Heart right ventricle (tissue), 16 donors: ENCODE measurements around the gene RAET1L. TPM values are rescaled to one million over a fixed set of nuclear protein-coding genes. Genes with fewer than 3 reads are reported as not detected.

ENCODE experiments used
- ATAC-seq, 8 donors: fragments of 200-7000 bp; cut with Tn5 transposase; one replicate each; pipeline ENCODE4 v1.9.1; 2020; ENCODE audit warnings: mild to moderate bottlenecking in 8 of 8, moderate library complexity in 8 of 8, moderate number of reproducible peaks in 1 of 8
- DNase-seq, 2 donors: peaks; one replicate each; pipeline ENCODE4 v3.0.0-alpha.2; 2020
- H3K27ac ChIP-seq, 10 donors: fragments of 200-600 bp; sonication (generic) in 2 of 10; one replicate each; pipeline versions ENCODE4 v1.5.0 to v1.8.0; 2020 to 2022; ENCODE audit warnings: mild to moderate bottlenecking in 3 of 10
- H3K27me3 ChIP-seq, 7 donors: fragments of 200-600 bp; one replicate each; pipeline ENCODE4 v1.8.0; 2021 to 2022; ENCODE audit warnings: mild to moderate bottlenecking in 2 of 7
- H3K36me3 ChIP-seq, 9 donors: fragments of 200-600 bp; sonication (generic) in 1 of 9; one replicate each; pipeline versions ENCODE4 v1.5.0 to v1.8.0; 2020 to 2022; ENCODE audit warnings: mild to moderate bottlenecking in 2 of 9
- H3K4me1 ChIP-seq, 9 donors: fragments of 200-600 bp; sonication (generic) in 1 of 9; one replicate each; pipeline versions ENCODE4 v1.5.0 to v1.8.0; 2020 to 2022; ENCODE audit warnings: mild to moderate bottlenecking in 4 of 9
- H3K4me3 ChIP-seq, 10 donors: fragments of 200-600 bp; sonication (generic) in 2 of 10; one replicate each; pipeline versions ENCODE4 v1.5.0 to v1.8.0; 2020 to 2022; ENCODE audit warnings: mild to moderate bottlenecking in 7 of 10, moderate library complexity in 2 of 10
- H3K9me3 ChIP-seq, 11 donors: fragments of 200-600 bp in 10 of 11; sonication (generic) in 2 of 11; one replicate each; pipeline versions ENCODE4 v1.5.0 to v1.8.0; 2013 to 2022; ENCODE audit warnings: mild to moderate bottlenecking in 2 of 11, control low read depth in 1 of 11, moderate library complexity in 1 of 11
- CTCF ChIP-seq, 9 donors: fragments of 200-600 bp; sonication (generic) in 2 of 9; IDR thresholded peaks; one replicate each; pipeline versions ENCODE4 v1.5.0 to v1.8.0; 2021 to 2022; ENCODE audit warnings: antibody characterized with exemption in 9 of 9, mild to moderate bottlenecking in 5 of 9, moderate library complexity in 1 of 9
- WGBS, 2 donors: extraction: QIAGEN DNeasy Blood & Tissue Kit; methylation state at CpG; one replicate each; pipeline ENCODE4 v1.1.7; 2013; ENCODE audit warnings: inconsistent platforms in 1 of 2; 5-methylcytosine and 5-hydroxymethylcytosine counted together
- intact Hi-C, 10 donors: fragments of 100-400 bp; cut with DNase I; formaldehyde crosslinking; loops; one replicate each; pipeline versions ENCODE4 v1.11.1 to v1.14.2; 2022
- polyA plus RNA-seq, 2 donors: library from polyadenylated mRNA; stranded (reverse); fragments of 200-250 nt; gene quantifications; one replicate each; pipeline ENCODE4 v1.2.3, GENCODE V29; 2013
- total RNA-seq, 10 donors: library from RNA; stranded (reverse); fragmentation: NEBNext Ultra II Directional in 3 of 10; extraction: Animal tissue kit (Norgen Biotek cat#: 25700) in 3 of 10; gene quantifications; one replicate each; pipeline versions ENCODE4 v1.2.1 to v1.2.4, GENCODE V29; 2021 to 2023
- donor health status: Arrhythmogenic right ventricular cardiomyopathy.
- donor health status: ischemic (EF 13 %, LVEDD 7.1; RV severe dilation, severe dysfunction).
- donor health status: healthy with polysubstance abuse.
- donor health status: DM: no; HTN: yes; CAD: no.
- donor health status: DM: no; HTN: no; CAD: no.
- donor health status: ischemic (EF 25% LVEDD 6.9; RV normal size, moderate dysfunction).
- donor health status: ischemic (EF 25% LVEDD 5.7; RV mildly dilated, moderate dysfunction).
- donor health status: healthy.
- donor health status: DM: yes; HTN: yes; CAD: no.
- donor health status: Ischemic cardiomyopathy.
- donor health status: ischemic (EF 35%, LVEDD 5.7; RV mildly dilated, moderate dysfunction).
- donor health status: nonischemic (EF 11% LVEDD 7.7; RV severe dilation, severe dysfunction).
- donor health status: DM: yes; HTN: yes; CAD: no.
- donor health status: PGD.
- donor health status: ischemic (EF 29% LVEDD 5.4; RV normal size, mild dysfunction).
- donor health status: nonischemic (EF 23%, LVEDD 6.1; RV moderate dilation, normal function).

The RAET1L gene
- total and polyA plus RNA-seq, 12 donors: 0.03 TPM; not detected in 11

GRCh38 chr6:150008588-150008987 is 16.7 kb downstream of the RAET1L start:
- no peak overlapping the region for H3K27ac ChIP-seq
- H3K4me1 ChIP-seq: peaks cover 6 to 16% (median 11%) of the 10 kb centered on the region in 9 donors
- H3K36me3 ChIP-seq: no peaks in the 10 kb centered on the region
- ATAC-seq (no peak), DNase-seq (no peak)
- H3K9me3 ChIP-seq: no peaks in the 10 kb centered on the region
- TF ChIP-seq CTCF (IDR thresholded peaks at IDR 0.05): no peak
- WGBS, 2 donors: 48 to 50% methylated on average over 9 of the region's 9 CpGs
- intact Hi-C loops: loop anchor here in 2 of 10 donors (5.0 kb wide), 1 partner anchor 71 kb away; no protein-coding TSS in a partner anchor
- no peak overlapping the region for H3K4me3 ChIP-seq
- peaks cover 8 to 87% (median 71%) of the 10 kb centered on the region in 7 donors for H3K27me3 ChIP-seq

- no peak overlapping the region for H3K4me3 ChIP-seq
- H3K36me3 ChIP-seq: no peaks in the 10 kb centered on the region
- H3K4me1 ChIP-seq: peaks cover 6 to 16% (median 11%) of the 10 kb centered on the region in 9 donors
- 68 to 75% methylated on average over 7 of the region's 7 CpGs for WGBS, 2 donors
- ATAC-seq: no peak
- H3K27me3 ChIP-seq: peaks cover 8 to 74% (median 64%) of the 10 kb centered on the region in 7 donors
- no peak overlapping the region for H3K27ac ChIP-seq
- no peak for DNase-seq
- peak in 8 of 9 donors; percentile 6 to 40 (median 31) for TF ChIP-seq CTCF (IDR thresholded peaks at IDR 0.05)
- H3K9me3 ChIP-seq: no peaks in the 10 kb centered on the region
- intact Hi-C loops: loop anchor here in 2 of 10 donors (5.0 kb wide), 1 partner anchor 70 kb away; no protein-coding TSS in a partner anchor
These were observed 18.3 kb downstream of the RAET1L start for GRCh38 chr6:150006961-150007464.

- Histone ChIP-seq H3K4me1 (peaks cover 6 to 16% (median 11%) of the 10 kb centered on the region in 9 donors), H3K27ac (no peak overlapping the region)
- 82 to 84% methylated on average over 14 of the region's 14 CpGs for WGBS, 2 donors
These were observed 19.3 kb downstream of the RAET1L start for GRCh38 chr6:150005761-150006651.

More at GRCh38 chr6:150005761-150006651, 19.3 kb downstream of the RAET1L start:
- no peak for DNase-seq
- Histone ChIP-seq H3K27me3 (peaks cover 8 to 72% (median 58%) of the 10 kb centered on the region in 7 donors), H3K36me3 (no peaks in the 10 kb centered on the region), H3K9me3 (no peaks in the 10 kb centered on the region), H3K4me3 (peak overlapping the region; percentile 21 to 78 (median 66))
- intact Hi-C loops: loop anchor here in 3 of 10 donors (2.0 to 5.0 kb wide), 2 partner anchors 63 to 69 kb away; partner anchors contain the start of gene ULBP2 (in 1 of the 3)
- no peak for ATAC-seq
- no peak for TF ChIP-seq CTCF (IDR thresholded peaks at IDR 0.05)
